ENCODE data around the gene PRX. TPM values are rescaled to one million over a fixed set of nuclear protein-coding genes. Genes with fewer than 3 reads are reported as not detected.

PRX gene
- polyA plus RNA-seq, 1 donor from 2014 or later = 0.20 TPM

- Histone ChIP-seq H3K79me2 (replicated peaks; ENCODE audit: insufficient read depth, low read length) (peaks cover 19% of the 10 kb centered on the region), H3K9ac (ENCODE audit: low read length) (no peak overlapping the region), H4K20me1 (ENCODE audit: insufficient read depth) (no peaks in the 10 kb centered on the region), H3F3A (ENCODE audit: insufficient read depth, low read length, poor library complexity, severe bottlenecking) (peaks cover 4% of the 10 kb centered on the region), H2AFZ (ENCODE audit: low read depth, low read length) (no peak overlapping the region), H3K4me2 (ENCODE audit: low read length) (no peak overlapping the region), H3K36me3 (ENCODE audit: insufficient read depth, low read length) (no peaks in the 10 kb centered on the region), H3K4me3 (ENCODE audit: low read length) (no peak overlapping the region), H3K27ac (ENCODE audit: low read length) (no peak overlapping the region), H3K9me2 (ENCODE audit: insufficient read depth, low read length) (no peaks in the 10 kb centered on the region), H3K27me3 (ENCODE audit: insufficient read depth, low read depth, low read length) (no peaks in the 10 kb centered on the region), H3K9me3 (ENCODE audit: low read length) (no peaks in the 10 kb centered on the region)
- TF ChIP-seq POLR2AphosphoS5 (IDR thresholded peaks at IDR 0.05) (no peak), MXI1 (conservative IDR thresholded peaks at IDR 0.05; ENCODE audit: poor library complexity, severe bottlenecking) (no peak), EP300 (conservative IDR thresholded peaks at IDR 0.05; ENCODE audit: poor library complexity, severe bottlenecking) (no peak), CTCF (IDR thresholded peaks at IDR 0.05; ENCODE audit: poor library complexity, severe bottlenecking) (no peak), EZH2 (IDR thresholded peaks at IDR 0.05; ENCODE audit: borderline replicate concordance, insufficient read depth, low read length, poor library complexity, severe bottlenecking) (no peak), TAF1 (IDR thresholded peaks at IDR 0.05; ENCODE audit: low read depth) (no peak), SMC3 (conservative IDR thresholded peaks at IDR 0.05; ENCODE audit: poor library complexity) (no peak), RAD21 (conservative IDR thresholded peaks at IDR 0.05) (no peak), REST (IDR thresholded peaks at IDR 0.05; ENCODE audit: borderline replicate concordance) (no peak)
Measured at GRCh38 chr19:40446263-40446784, 33.1 kb upstream of the PRX start.

GRCh38 chr19:40445780-40446262 is 32.6 kb upstream of the PRX start:
- TF ChIP-seq REST (IDR thresholded peaks at IDR 0.05; ENCODE audit: borderline replicate concordance) (no peak), MXI1 (conservative IDR thresholded peaks at IDR 0.05; ENCODE audit: poor library complexity, severe bottlenecking) (no peak), POLR2AphosphoS5 (IDR thresholded peaks at IDR 0.05) (no peak), TAF1 (IDR thresholded peaks at IDR 0.05; ENCODE audit: low read depth) (no peak), EZH2 (IDR thresholded peaks at IDR 0.05; ENCODE audit: borderline replicate concordance, insufficient read depth, low read length, poor library complexity, severe bottlenecking) (no peak), EP300 (conservative IDR thresholded peaks at IDR 0.05; ENCODE audit: poor library complexity, severe bottlenecking) (no peak), RAD21 (conservative IDR thresholded peaks at IDR 0.05) (no peak), SMC3 (conservative IDR thresholded peaks at IDR 0.05; ENCODE audit: poor library complexity) (no peak)
- H3K27ac ChIP-seq (ENCODE audit: low read length) = no peak overlapping the region
- H3K36me3 ChIP-seq (ENCODE audit: insufficient read depth, low read length) = no peaks in the 10 kb centered on the region
- no peak overlapping the region for H3K4me3 ChIP-seq (ENCODE audit: low read length)
- H3K9me2 ChIP-seq (ENCODE audit: insufficient read depth, low read length) = no peaks in the 10 kb centered on the region
- H3K9ac ChIP-seq (ENCODE audit: low read length) = no peak overlapping the region
- peaks cover 4% of the 10 kb centered on the region for H3F3A ChIP-seq (ENCODE audit: insufficient read depth, low read length, poor library complexity, severe bottlenecking)
- no peaks in the 10 kb centered on the region for H4K20me1 ChIP-seq (ENCODE audit: insufficient read depth)
- no peaks in the 10 kb centered on the region for H3K27me3 ChIP-seq (ENCODE audit: insufficient read depth, low read depth, low read length)
- H3K79me2 ChIP-seq (replicated peaks; ENCODE audit: insufficient read depth, low read length) = peaks cover 19% of the 10 kb centered on the region
- H3K9me3 ChIP-seq (ENCODE audit: low read length) = no peaks in the 10 kb centered on the region
- no peak overlapping the region for H2AFZ ChIP-seq (ENCODE audit: low read depth, low read length)
- no peak overlapping the region for H3K4me2 ChIP-seq (ENCODE audit: low read length)

Data from neural cell (in vitro differentiated cells).